Measurements from ENCODE around the gene CPAMD8. TPM values are rescaled to one million over a fixed set of nuclear protein-coding genes. Genes with fewer than 3 reads are reported as not detected.

The CPAMD8 gene
- polyA plus RNA-seq, 1 experiment = 0.38 TPM

GRCh38 chr19:16849168-16849567 lies 177.4 kb downstream of the CPAMD8 start:
- ChIA-PET CTCF (no interaction called here), POLR2A (interaction anchor here (0.7 kb wide), 2 partner anchors 12 to 38 kb away, joined by 3 to 4 read pairs; no protein-coding TSS in a partner anchor)
- Histone ChIP-seq H3K9me3 (ENCODE audit: control insufficient read depth, insufficient read depth, low read length) (peaks cover 6% of the 10 kb centered on the region; the same call in 1 of the 2 replicates), H3K27me3 (ENCODE audit: control insufficient read depth, insufficient read depth, low read length) (no peaks in the 10 kb centered on the region), H3K27ac (ENCODE audit: low read depth, low read length) (no peak overlapping the region), H3K4me3 (ENCODE audit: low read depth, low read length) (no peak overlapping the region)
- TF ChIP-seq CTCF (IDR thresholded peaks at IDR 0.05; ENCODE audit: low read depth, low read length) = no peak
- DNase-seq (ENCODE audit: low read depth, low spot score) = no peak

DNA sequence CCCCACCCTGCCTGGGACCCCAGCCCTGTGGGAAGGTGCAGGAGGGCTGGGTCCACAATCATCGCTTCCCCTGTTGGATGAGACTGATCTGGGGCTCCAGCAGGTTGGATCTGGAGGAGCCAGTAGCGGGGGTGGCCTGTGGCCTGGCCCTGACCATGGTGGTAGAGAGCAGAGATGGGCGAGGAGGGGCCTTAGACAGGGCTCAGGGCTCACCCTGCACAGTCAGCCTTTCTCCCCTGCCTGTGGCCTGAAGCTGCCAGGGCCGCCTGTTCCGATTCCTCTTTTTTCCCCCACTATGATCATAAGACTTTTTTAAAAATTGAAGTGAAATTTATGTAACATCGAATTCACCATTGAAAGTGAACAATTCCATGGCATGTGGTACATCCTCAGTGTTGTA lies 179.2 kb downstream of the CPAMD8 start:
- Histone ChIP-seq H3K9me3 (ENCODE audit: control insufficient read depth, insufficient read depth, low read length) (peaks cover 6% of the 10 kb centered on the region; the same call in 1 of the 2 replicates), H3K4me3 (ENCODE audit: low read depth, low read length) (no peak overlapping the region), H3K27ac (ENCODE audit: low read depth, low read length) (no peak overlapping the region), H3K27me3 (ENCODE audit: control insufficient read depth, insufficient read depth, low read length) (no peaks in the 10 kb centered on the region)
- no peak for TF ChIP-seq CTCF (IDR thresholded peaks at IDR 0.05; ENCODE audit: low read depth, low read length)
- ChIA-PET POLR2A (no interaction called here), CTCF (interaction anchor here (0.5 kb wide), 2 partner anchors 76 to 172 kb away, joined by 3 to 7 read pairs; no protein-coding TSS in a partner anchor)
- no peak for DNase-seq (ENCODE audit: low read depth, low spot score)

GRCh38 chr19:16846901-16847300 lies 179.7 kb downstream of the CPAMD8 start:
- Histone ChIP-seq H3K9me3 (ENCODE audit: control insufficient read depth, insufficient read depth, low read length) (peaks cover 6% of the 10 kb centered on the region; the same call in 1 of the 2 replicates), H3K27me3 (ENCODE audit: control insufficient read depth, insufficient read depth, low read length) (no peaks in the 10 kb centered on the region), H3K4me3 (ENCODE audit: low read depth, low read length) (no peak overlapping the region), H3K27ac (ENCODE audit: low read depth, low read length) (no peak overlapping the region)
- ChIA-PET CTCF (interaction anchor here (0.5 kb wide), 1 partner anchor 171 kb away, joined by 3 read pairs; no protein-coding TSS in a partner anchor), POLR2A (no interaction called here)
- TF ChIP-seq CTCF (IDR thresholded peaks at IDR 0.05; ENCODE audit: low read depth, low read length) = no peak
- DNase-seq (ENCODE audit: low read depth, low spot score) = no peak

Small RNA genes within 50 kb of the gene (small RNA-seq; reads per million reads assigned to genes)
- gene RN7SL823P (ENCODE audit: insufficient read length, low read depth) (not detected), gene RN7SL835P (ENCODE audit: insufficient read length, low read depth) (not detected)

Other genes with a start within 250 kb of the CPAMD8 start
- 18.8 and 26.2 TPM in 2 replicates for gene SIN3B, start 197.4 kb downstream of the CPAMD8 start, polyA plus RNA-seq (2011; rRNA removed)
- not detected in 2 replicates for gene F2RL3, start 137.8 kb downstream of the CPAMD8 start, polyA plus RNA-seq (2011; rRNA removed)
- gene HAUS8, start 48.6 kb upstream of the CPAMD8 start, polyA plus RNA-seq (2011; rRNA removed) = 4.6 and 4.9 TPM in 2 replicates
- 34.5 and 42.5 TPM in 2 replicates for gene MYO9B, start 49.0 kb upstream of the CPAMD8 start, polyA plus RNA-seq (2011; rRNA removed)
- gene USE1, start 188.5 kb upstream of the CPAMD8 start, polyA plus RNA-seq (2011; rRNA removed) = 21.1 and 25.1 TPM in 2 replicates
- 4.6 and 6.7 TPM in 2 replicates for gene OCEL1, start 199.4 kb upstream of the CPAMD8 start, polyA plus RNA-seq (2011; rRNA removed)
- 16.3 and 18.9 TPM in 2 replicates for gene NR2F6, start 219.1 kb upstream of the CPAMD8 start, polyA plus RNA-seq (2011; rRNA removed)
- not detected in 2 replicates for gene USHBP1, start 237.9 kb upstream of the CPAMD8 start, polyA plus RNA-seq (2011; rRNA removed)
- gene BABAM1, start 240.6 kb upstream of the CPAMD8 start, polyA plus RNA-seq (2011; rRNA removed) = 92.0 and 98.6 TPM in 2 replicates

All from AG04450 (cell line).